HEK293T (cell line): ENCODE results near the gene CBY3.

ENCODE experiments used
- CTCF ChIA-PET: fragments of 350-600 bp; formaldehyde crosslinking; extraction: SDS; loops from one replicate; lab custom pipeline; 2021; ENCODE audit warnings: antibody characterized with exemption, inconsistent platforms; lab: Yijun Ruan, JAX
- POLR2A ChIA-PET: fragments of 350-600 bp; formaldehyde crosslinking; extraction: SDS; loops from one replicate; lab custom pipeline; 2020; ENCODE audit warnings: antibody characterized with exemption, inconsistent platforms; lab: Yijun Ruan, JAX
- DNase-seq: peaks from one replicate; pipeline ENCODE4 v3.0.0; 2012; ENCODE audit warnings: mixed read lengths; ENCODE audit errors: extremely low spot score
- ARNT ChIP-seq: fragments of 450-650 bp; IDR thresholded peaks from 2 replicates; pipeline ENCODE4 v1.6.1; 2017; ENCODE audit warnings: mild to moderate bottlenecking
- BHLHE40 ChIP-seq: fragments of 450-650 bp; IDR thresholded peaks from 2 replicates; pipeline ENCODE4 v1.6.1; 2016; ENCODE audit warnings: mild to moderate bottlenecking, moderate library complexity, borderline replicate concordance
- CTBP1 ChIP-seq: fragments of 450-650 bp; IDR thresholded peaks from 2 replicates; pipeline ENCODE4 v1.6.1; 2016; ENCODE audit warnings: borderline replicate concordance
- ELF4 ChIP-seq: fragments of 450-650 bp; IDR thresholded peaks from 2 replicates; pipeline ENCODE4 v1.6.1; 2017; ENCODE audit warnings: antibody characterized with exemption
- FOXA1 ChIP-seq: fragments of 450-650 bp; IDR thresholded peaks from 2 replicates; pipeline ENCODE4 v1.6.1; 2016; ENCODE audit warnings: mild to moderate bottlenecking
- FOXK2 ChIP-seq: fragments of 450-650 bp; IDR thresholded peaks from 2 replicates; pipeline ENCODE4 v1.6.1; 2016; ENCODE audit warnings: mild to moderate bottlenecking
- FOXM1 ChIP-seq: fragments of 450-650 bp; IDR thresholded peaks from 2 replicates; pipeline ENCODE4 v1.6.1; 2017; ENCODE audit warnings: mild to moderate bottlenecking, borderline replicate concordance
- HDGF ChIP-seq: fragments of 450-650 bp; IDR thresholded peaks from 2 replicates; pipeline ENCODE4 v1.6.1; 2017; ENCODE audit warnings: antibody characterized with exemption, borderline replicate concordance
- L3MBTL2 ChIP-seq: fragments of 450-650 bp; conservative IDR thresholded peaks from 2 replicates; pipeline ENCODE4 v1.6.1; 2016; ENCODE audit warnings: mild to moderate bottlenecking
- LEF1 ChIP-seq: fragments of 450-650 bp; IDR thresholded peaks from 2 replicates; pipeline ENCODE4 v1.6.1; 2017; ENCODE audit warnings: mild to moderate bottlenecking, borderline replicate concordance
- NFRKB ChIP-seq: fragments of 450-650 bp; IDR thresholded peaks from 2 replicates; pipeline ENCODE4 v1.6.1; 2016; ENCODE audit warnings: mild to moderate bottlenecking, moderate library complexity
- SP1 ChIP-seq: fragments of 450-650 bp; IDR thresholded peaks from 2 replicates; pipeline ENCODE4 v1.6.1; 2017
- SUZ12 ChIP-seq: fragments of 450-650 bp; IDR thresholded peaks from 2 replicates; pipeline ENCODE4 v1.6.1; 2016; ENCODE audit warnings: mild to moderate bottlenecking
- TARDBP ChIP-seq: fragments of 450-650 bp; IDR thresholded peaks from 2 replicates; pipeline ENCODE4 v1.6.1; 2016
- ZNF384 ChIP-seq: fragments of 450-650 bp; IDR thresholded peaks from 2 replicates; pipeline ENCODE4 v1.6.1; 2016
- TF ChIP-seq, protein P1 (sequence below): fragments of 450-650 bp; IDR thresholded peaks from 2 replicates; pipeline ENCODE4 v1.6.1; 2016

CBY3 gene

GRCh38 chr5:179680780-179681401, at the start of gene CBY3:
Gene CBY3 (minus strand): TSS chr5:179681034. CDS start chr5:179680918, 116 bp downstream.
- DNase-seq: no peak
- ChIA-PET CTCF (interaction anchor here (1.2 to 2.6 kb wide), 2 partner anchors 13 to 16 kb away, joined by 3 to 10 read pairs; no protein-coding TSS in a partner anchor), POLR2A (interaction anchor here (0.8 to 1.9 kb wide), 7 partner anchors 8 to 57 kb away, joined by 3 to 8 read pairs (median 5); partner anchors contain the start of genes HNRNPH1 and MAML1)
- no peak for TF ChIP-seq HDGF
- no peak for TF ChIP-seq SP1
- TF ChIP-seq TARDBP: no peak
- TF ChIP-seq L3MBTL2: no peak
- TF ChIP-seq LEF1: no peak
- TF ChIP-seq SUZ12: no peak
- TF ChIP-seq ELF4: no peak
- TF ChIP-seq CTBP1: no peak

GRCh38 chr5:179730356-179730755, 49.5 kb upstream of the CBY3 start:
- DNase-seq: no peak
- ChIA-PET CTCF (interaction anchor here (1.1 kb wide), 1 partner anchor 14 kb away, joined by 3 read pairs; no protein-coding TSS in a partner anchor), POLR2A (interaction anchor here (0.8 kb wide), 1 partner anchor 9 kb away, joined by 3 read pairs; no protein-coding TSS in a partner anchor)
- TF ChIP-seq, protein P1, sequence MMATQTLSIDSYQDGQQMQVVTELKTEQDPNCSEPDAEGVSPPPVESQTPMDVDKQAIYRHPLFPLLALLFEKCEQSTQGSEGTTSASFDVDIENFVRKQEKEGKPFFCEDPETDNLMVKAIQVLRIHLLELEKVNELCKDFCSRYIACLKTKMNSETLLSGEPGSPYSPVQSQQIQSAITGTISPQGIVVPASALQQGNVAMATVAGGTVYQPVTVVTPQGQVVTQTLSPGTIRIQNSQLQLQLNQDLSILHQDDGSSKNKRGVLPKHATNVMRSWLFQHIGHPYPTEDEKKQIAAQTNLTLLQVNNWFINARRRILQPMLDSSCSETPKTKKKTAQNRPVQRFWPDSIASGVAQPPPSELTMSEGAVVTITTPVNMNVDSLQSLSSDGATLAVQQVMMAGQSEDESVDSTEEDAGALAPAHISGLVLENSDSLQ: 0 out of 2 replicates have a peak, but pooled peaks have one; percentile 11
- no peak for TF ChIP-seq TARDBP

DNA sequence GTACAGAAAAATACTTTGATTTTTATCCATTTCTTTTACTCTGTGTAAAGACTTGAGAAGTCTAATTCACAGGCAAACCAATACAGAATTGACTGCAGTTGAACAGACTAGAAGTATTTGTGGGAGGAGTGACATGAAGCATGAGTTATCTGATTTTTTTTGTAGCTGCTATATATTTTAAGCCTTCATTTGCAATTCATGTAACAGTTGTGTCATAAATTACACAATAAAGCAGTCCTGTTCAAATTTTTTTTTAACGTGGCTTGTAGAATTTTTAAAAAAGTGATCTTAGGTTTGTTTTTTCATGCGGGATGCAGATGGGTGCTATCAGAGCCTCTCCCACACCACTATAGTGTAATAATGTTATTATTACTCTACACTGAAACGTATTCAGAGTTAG, 48.9 kb upstream of the CBY3 start:
- ChIA-PET CTCF (interaction anchor here (1.1 kb wide), 1 partner anchor 13 kb away, joined by 3 read pairs; no protein-coding TSS in a partner anchor), POLR2A (interaction anchor here (0.8 to 1.6 kb wide), 2 partner anchors 10 to 106 kb away, joined by 3 to 5 read pairs; partner anchors contain the start of gene HNRNPH1)
- DNase-seq: no peak
- no peak for TF ChIP-seq SUZ12
- no peak for TF ChIP-seq ZNF384
- no peak for TF ChIP-seq FOXM1
- no peak for TF ChIP-seq SP1
- TF ChIP-seq TARDBP: no peak
- no peak for TF ChIP-seq CTBP1
- TF ChIP-seq ARNT: no peak
- TF ChIP-seq BHLHE40: no peak
- TF ChIP-seq L3MBTL2: no peak
- TF ChIP-seq LEF1: no peak

DNA sequence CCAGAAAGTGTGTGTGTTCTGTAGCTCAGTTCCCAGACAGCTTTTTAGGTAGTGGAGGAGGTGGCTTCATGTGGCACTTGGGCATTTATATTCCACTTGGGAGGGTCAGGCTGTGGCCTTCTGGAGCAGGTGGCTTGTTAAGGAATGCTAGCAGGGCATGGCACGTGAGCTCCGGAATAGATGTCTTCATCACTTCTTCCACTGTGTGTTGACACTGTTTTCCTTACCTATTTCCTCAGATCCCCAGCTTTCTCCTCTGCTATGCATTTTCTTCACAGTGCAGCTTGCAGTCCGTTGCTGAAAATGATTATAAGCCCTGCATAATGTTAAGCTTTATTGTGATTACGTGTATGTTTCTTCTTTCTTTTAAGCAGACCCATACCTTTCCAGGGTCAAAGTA, 48.5 kb upstream of the CBY3 start:
- DNase-seq: no peak
- TF ChIP-seq L3MBTL2 (no peak), LEF1 (no peak), ARNT (no peak), SUZ12 (no peak), NFRKB (no peak), ZNF384 (no peak), FOXA1 (no peak), SP1 (no peak), TARDBP (no peak), ELF4 (no peak), FOXM1 (no peak), HDGF (no peak), BHLHE40 (no peak)
- TF ChIP-seq, protein P1: no peak
- CTCF ChIA-PET: no interaction called here
- POLR2A ChIA-PET: interaction anchor here (1.6 kb wide), 1 partner anchor 106 kb away, joined by 5 read pairs; the partner anchor contains the start of gene HNRNPH1

GRCh38 chr5:179727106-179727505, 46.3 kb upstream of the CBY3 start:
- DNase-seq: no peak
- no peak for TF ChIP-seq ZNF384
- no peak for TF ChIP-seq L3MBTL2
- TF ChIP-seq, protein P1: no peak
- TF ChIP-seq SP1: no peak
- no peak for TF ChIP-seq BHLHE40
- no peak for TF ChIP-seq CTBP1
- POLR2A ChIA-PET: no interaction called here
- CTCF ChIA-PET: interaction anchor here (0.9 kb wide), 1 partner anchor 17 kb away, joined by 5 read pairs; no protein-coding TSS in a partner anchor

DNA sequence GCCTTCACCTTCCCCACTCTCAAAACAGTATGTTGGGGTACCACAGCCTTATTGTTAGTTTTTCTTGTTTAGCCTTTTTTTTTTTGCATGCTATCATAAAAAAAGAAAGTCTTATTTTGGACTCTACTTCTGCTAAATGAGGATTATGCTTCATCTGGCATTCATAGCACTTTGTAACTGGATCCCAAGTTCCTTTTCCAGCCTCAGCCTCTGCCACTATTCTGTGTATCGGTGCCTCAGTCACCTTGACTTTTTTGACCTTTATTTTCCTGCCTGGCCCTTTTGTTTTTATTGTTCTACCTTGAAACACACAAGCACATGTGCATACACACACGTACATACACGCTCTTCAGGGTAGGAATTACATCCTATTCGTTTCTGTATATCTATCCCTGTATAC, 43.3 kb upstream of the CBY3 start:
- DNase-seq: no peak
- TF ChIP-seq CTBP1: no peak
- TF ChIP-seq SUZ12: no peak
- no peak for TF ChIP-seq FOXM1
- no peak for TF ChIP-seq BHLHE40
- TF ChIP-seq L3MBTL2: no peak
- TF ChIP-seq ZNF384: no peak
- no peak for TF ChIP-seq HDGF
- no peak for TF ChIP-seq FOXA1
- TF ChIP-seq ELF4: no peak
- TF ChIP-seq NFRKB: no peak
- TF ChIP-seq, protein P1: no peak
- no peak for TF ChIP-seq SP1
- no peak for TF ChIP-seq FOXK2
- no peak for TF ChIP-seq LEF1
- TF ChIP-seq ARNT: no peak
- TF ChIP-seq TARDBP: no peak
- ChIA-PET CTCF (interaction anchor here (0.6 kb wide), 1 partner anchor 10 kb away, joined by 5 read pairs; no protein-coding TSS in a partner anchor), POLR2A (no interaction called here)
